AG04449 (cell line): ENCODE data around the gene RTN4.

Experiments used
- CTCF ChIA-PET: fragments of 350-600 bp; formaldehyde crosslinking; extraction: SDS; loops from one replicate; lab custom pipeline; 2021; ENCODE audit warnings: antibody characterized with exemption; lab: Yijun Ruan, JAX
- POLR2A ChIA-PET: fragments of 400-600, 350-600 bp; formaldehyde crosslinking; extraction: SDS; loops from one replicate; lab custom pipeline; 2020; ENCODE audit warnings: antibody characterized with exemption, inconsistent platforms; lab: Yijun Ruan, JAX
- DNase-seq: peaks from one replicate; pipeline ENCODE4 v3.0.0-alpha.2; 2010; ENCODE audit warnings: low read depth, low spot score
- H3K4me3 ChIP-seq: 2 replicates; pipeline ENCODE4 v1.5.1; 2011; ENCODE audit warnings: low read depth, mild to moderate bottlenecking, control low read depth, low read length
- TF ChIP-seq, protein P1 (sequence below): IDR thresholded peaks from one replicate; pipeline ENCODE4 v1.5.1; 2011; ENCODE audit warnings: mild to moderate bottlenecking, moderate library complexity, low read length, control low read depth, inconsistent platforms; ENCODE audit not compliant: insufficient read depth; ENCODE audit errors: missing control alignments

Gene RTN4

GRCh38 chr2:54944724-54945326 is 105.4 kb downstream of the RTN4 start:
- DNase-seq: no peak
- ChIA-PET CTCF (no interaction called here), POLR2A (no interaction called here)
- H3K4me3 ChIP-seq: no peak overlapping the region
- TF ChIP-seq, protein P1, sequence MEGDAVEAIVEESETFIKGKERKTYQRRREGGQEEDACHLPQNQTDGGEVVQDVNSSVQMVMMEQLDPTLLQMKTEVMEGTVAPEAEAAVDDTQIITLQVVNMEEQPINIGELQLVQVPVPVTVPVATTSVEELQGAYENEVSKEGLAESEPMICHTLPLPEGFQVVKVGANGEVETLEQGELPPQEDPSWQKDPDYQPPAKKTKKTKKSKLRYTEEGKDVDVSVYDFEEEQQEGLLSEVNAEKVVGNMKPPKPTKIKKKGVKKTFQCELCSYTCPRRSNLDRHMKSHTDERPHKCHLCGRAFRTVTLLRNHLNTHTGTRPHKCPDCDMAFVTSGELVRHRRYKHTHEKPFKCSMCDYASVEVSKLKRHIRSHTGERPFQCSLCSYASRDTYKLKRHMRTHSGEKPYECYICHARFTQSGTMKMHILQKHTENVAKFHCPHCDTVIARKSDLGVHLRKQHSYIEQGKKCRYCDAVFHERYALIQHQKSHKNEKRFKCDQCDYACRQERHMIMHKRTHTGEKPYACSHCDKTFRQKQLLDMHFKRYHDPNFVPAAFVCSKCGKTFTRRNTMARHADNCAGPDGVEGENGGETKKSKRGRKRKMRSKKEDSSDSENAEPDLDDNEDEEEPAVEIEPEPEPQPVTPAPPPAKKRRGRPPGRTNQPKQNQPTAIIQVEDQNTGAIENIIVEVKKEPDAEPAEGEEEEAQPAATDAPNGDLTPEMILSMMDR: no peak

DNA sequence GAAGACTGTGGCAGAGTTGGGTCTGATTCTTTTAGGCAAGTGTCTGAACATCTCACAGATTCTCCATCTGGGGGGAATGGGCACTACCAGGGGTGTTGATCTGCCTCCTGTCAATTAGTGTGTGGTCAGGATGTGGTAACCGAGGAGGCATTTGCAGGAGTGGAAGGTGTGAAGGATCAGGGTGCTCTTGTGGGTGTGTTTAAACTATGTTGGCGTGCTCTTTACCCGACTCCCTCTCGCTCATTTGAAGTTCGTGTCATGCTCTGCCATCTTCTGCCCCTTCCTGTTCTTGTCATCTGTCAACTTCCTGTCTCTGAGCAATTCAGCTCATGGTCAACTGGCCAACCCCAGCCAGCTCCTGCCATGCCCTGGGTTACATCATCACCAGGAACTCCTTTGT is 107.9 kb downstream of the RTN4 start:
- ChIA-PET CTCF (no interaction called here), POLR2A (no interaction called here)
- no peak overlapping the region for H3K4me3 ChIP-seq
- TF ChIP-seq, protein P1: no peak
- DNase-seq: no peak

DNA sequence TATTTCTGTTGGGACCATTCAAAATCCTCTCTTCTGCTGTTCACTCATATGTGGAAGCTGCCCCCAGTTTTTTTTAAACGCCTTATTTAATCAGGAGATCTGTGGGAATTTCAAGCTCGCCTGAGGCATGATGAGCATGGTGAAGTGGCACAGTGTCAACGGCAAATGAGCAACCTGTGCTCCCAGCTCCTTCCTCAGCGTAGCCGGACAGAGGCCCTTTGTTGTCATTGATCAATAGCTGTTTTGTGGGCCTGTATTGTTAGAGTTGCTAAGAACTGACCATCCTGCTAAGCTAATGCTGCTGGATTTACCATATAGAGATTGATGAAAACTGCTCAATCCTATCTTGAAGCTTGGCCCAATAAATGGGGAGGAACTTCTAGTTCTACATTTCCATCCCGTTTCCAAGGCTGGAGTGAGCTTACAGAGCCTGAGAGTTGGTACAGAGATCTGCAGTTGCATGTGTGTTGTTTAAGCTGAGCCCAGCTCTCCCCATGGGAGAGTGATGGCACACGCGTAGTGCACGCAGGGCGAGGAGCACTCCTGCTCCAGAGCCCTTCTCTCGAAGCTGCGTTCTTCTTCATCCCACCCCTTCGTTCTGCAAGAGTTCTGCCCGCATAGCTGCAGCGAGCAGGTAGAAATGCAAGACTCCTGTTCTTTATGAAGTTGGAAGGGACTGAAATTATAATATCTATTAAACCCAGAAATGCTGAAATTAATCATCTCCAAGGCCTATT is 108.8 kb downstream of the RTN4 start:
- ChIA-PET POLR2A (no interaction called here), CTCF (no interaction called here)
- TF ChIP-seq, protein P1: no peak
- H3K4me3 ChIP-seq: no peak overlapping the region
- DNase-seq: no peak

GRCh38 chr2:54940723-54941122 is 109.5 kb downstream of the RTN4 start:
- TF ChIP-seq, protein P1: no peak
- POLR2A ChIA-PET: no interaction called here
- DNase-seq: no peak
- H3K4me3 ChIP-seq: no peak overlapping the region
- CTCF ChIA-PET: no interaction called here

- no peak overlapping the region for H3K4me3 ChIP-seq
- ChIA-PET POLR2A (no interaction called here), CTCF (no interaction called here)
- TF ChIP-seq, protein P1: no peak
- no peak for DNase-seq
Measured at GRCh38 chr2:54939446-54940118, 110.7 kb downstream of the RTN4 start.

GRCh38 chr2:54936766-54937165 is 113.5 kb downstream of the RTN4 start:
- H3K4me3 ChIP-seq: no peak overlapping the region
- ChIA-PET CTCF (interaction anchor here (0.7 kb wide), 1 partner anchor 37 kb away, joined by 3 read pairs; no protein-coding TSS in a partner anchor), POLR2A (no interaction called here)
- DNase-seq: no peak
- TF ChIP-seq, protein P1: no peak
